DOHH2 (cell line): ENCODE measurements around the gene MPPE1.
"Not testable (repeated sequence)": the region's sequence is repeated elsewhere in the genome, so short reads cannot be mapped to it uniquely, and the experiment has no call there.

Source experiments
- H3F3A ChIP-seq: fragments of 200-600 bp; sonication (generic), shearing (Covaris generic); 2 replicates; pipeline ENCODE4 v1.6.0; 2016; ENCODE audit warnings: antibody characterized with exemption, mild to moderate bottlenecking; ENCODE audit not compliant: control insufficient read depth, insufficient read depth
- H3K27ac ChIP-seq: fragments of 200-600 bp; sonication (generic); 2 replicates; pipeline ENCODE4 v1.5.1; 2014; ENCODE audit warnings: low read depth, mild to moderate bottlenecking, low read length, moderate library complexity
- H3K27me3 ChIP-seq: fragments of 200-600 bp; sonication (generic); 2 replicates; pipeline ENCODE4 v1.6.1; 2014; ENCODE audit warnings: mild to moderate bottlenecking, low read length, mixed read lengths; ENCODE audit not compliant: control insufficient read depth
- H3K36me3 ChIP-seq: fragments of 200-600 bp; sonication (generic); 2 replicates; pipeline ENCODE4 v1.6.1; 2014; ENCODE audit warnings: mild to moderate bottlenecking, low read length, moderate library complexity, mixed read lengths; ENCODE audit not compliant: control insufficient read depth
- H3K4me1 ChIP-seq: fragments of 200-600 bp; sonication (generic); 2 replicates; pipeline ENCODE4 v1.6.1; 2014; ENCODE audit warnings: mild to moderate bottlenecking, low read length, mixed read lengths; ENCODE audit not compliant: control insufficient read depth
- H3K4me2 ChIP-seq: fragments of 200-600 bp; sonication (generic); 2 replicates; pipeline ENCODE4 v1.6.0; 2014; ENCODE audit warnings: mild to moderate bottlenecking, low read length, moderate library complexity
- H3K4me3 ChIP-seq: fragments of 200-600 bp; sonication (generic); 2 replicates; pipeline ENCODE4 v1.5.1; 2014; ENCODE audit warnings: mild to moderate bottlenecking, low read length, mixed read lengths
- H3K79me2 ChIP-seq: fragments of 200-600 bp; sonication (generic); 2 replicates; pipeline ENCODE4 v1.6.1; 2014; ENCODE audit warnings: mild to moderate bottlenecking, low read length, mixed read lengths; ENCODE audit not compliant: control insufficient read depth
- H3K9me2 ChIP-seq: fragments of 200-600 bp; sonication (generic); replicated peaks from 2 replicates; pipeline ENCODE4 v1.6.1; 2014; ENCODE audit warnings: mild to moderate bottlenecking, low read length, mixed read lengths; ENCODE audit not compliant: control insufficient read depth
- H3K9me3 ChIP-seq: fragments of 200-600 bp; sonication (generic); 2 replicates; pipeline ENCODE4 v1.6.1; 2014; ENCODE audit warnings: antibody characterized with exemption, low read length, mixed read lengths; ENCODE audit not compliant: control insufficient read depth, insufficient read depth
- H4K20me1 ChIP-seq: fragments of 200-600 bp; sonication (generic); 2 replicates; pipeline ENCODE4 v1.6.0; 2014; ENCODE audit warnings: low read depth, mild to moderate bottlenecking, antibody characterized with exemption, low read length, moderate library complexity; ENCODE audit not compliant: control insufficient read depth, insufficient read depth
- CTCF ChIP-seq: fragments of 200-600 bp; sonication (generic); IDR thresholded peaks from one replicate; pipeline ENCODE4 v1.5.1; 2014; ENCODE audit warnings: antibody characterized with exemption, mild to moderate bottlenecking, low read depth, low read length; ENCODE audit not compliant: poor library complexity, severe bottlenecking
- EZH2phosphoT487 ChIP-seq: fragments of 200-600 bp; sonication (generic); IDR thresholded peaks from 2 replicates; pipeline ENCODE4 v1.6.1; 2017; ENCODE audit warnings: borderline replicate concordance, mild to moderate bottlenecking, antibody characterized with exemption, low read length, moderate library complexity, mixed read lengths

MPPE1 gene

DNA sequence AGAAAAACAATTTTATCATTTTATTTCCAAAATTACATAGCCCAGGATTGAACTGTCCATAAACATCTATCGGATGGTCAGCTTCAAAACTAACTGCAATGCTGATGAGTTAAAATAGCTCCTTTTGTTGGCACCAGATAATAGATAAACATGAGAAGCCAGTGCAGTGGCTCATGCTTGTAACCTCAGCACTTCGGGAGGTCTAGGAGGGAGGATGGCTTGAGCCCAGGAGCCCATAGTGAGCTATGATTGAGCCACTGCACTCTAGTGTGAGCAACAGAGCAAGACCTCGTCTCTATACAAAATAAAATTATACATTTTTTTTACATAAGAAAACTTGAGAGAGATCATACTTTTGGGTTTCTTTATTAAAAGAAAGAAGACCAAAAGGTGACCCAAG lies 38.6 kb upstream of the MPPE1 start:
- TF ChIP-seq EZH2phosphoT487: no peak
- TF ChIP-seq CTCF: no peak
- Histone ChIP-seq H3K9me3 (no peaks in the 10 kb centered on the region), H4K20me1 (no peaks in the 10 kb centered on the region), H3K36me3 (no peaks in the 10 kb centered on the region), H3K27me3 (0 out of 2 replicates have a peak, but pooled peaks cover 2% of the 10 kb centered on the region), H3K4me3 (no peak overlapping the region), H3K27ac (no peak overlapping the region), H3K79me2 (no peaks in the 10 kb centered on the region), H3F3A (no peaks in the 10 kb centered on the region), H3K4me1 (peaks cover 5% of the 10 kb centered on the region), H3K4me2 (peak overlapping the region; percentile 56; the same call in 1 of the 2 replicates), H3K9me2 (no peaks in the 10 kb centered on the region)

GRCh38 chr18:11945834-11946659 lies 37.9 kb upstream of the MPPE1 start:
- H3K4me3 ChIP-seq, H3K27ac ChIP-seq, H3K4me2 ChIP-seq, H3K9me3 ChIP-seq, H4K20me1 ChIP-seq, H3K4me1 ChIP-seq, H3F3A ChIP-seq, H3K9me2 ChIP-seq, H3K27me3 ChIP-seq, H3K79me2 ChIP-seq, H3K36me3 ChIP-seq: not testable (repeated sequence)

GRCh38 chr18:11944786-11945185 lies 36.7 kb upstream of the MPPE1 start:
- Histone ChIP-seq H3K9me3 (no peaks in the 10 kb centered on the region), H3K27ac (no peak overlapping the region), H3F3A (no peaks in the 10 kb centered on the region), H4K20me1 (no peaks in the 10 kb centered on the region), H3K4me2 (no peak overlapping the region), H3K79me2 (no peaks in the 10 kb centered on the region), H3K4me1 (peaks cover 5% of the 10 kb centered on the region), H3K36me3 (no peaks in the 10 kb centered on the region), H3K4me3 (no peak overlapping the region), H3K27me3 (0 out of 2 replicates have a peak, but pooled peaks cover 2% of the 10 kb centered on the region), H3K9me2 (no peaks in the 10 kb centered on the region)
- TF ChIP-seq CTCF: no peak
- TF ChIP-seq EZH2phosphoT487: no peak

DNA sequence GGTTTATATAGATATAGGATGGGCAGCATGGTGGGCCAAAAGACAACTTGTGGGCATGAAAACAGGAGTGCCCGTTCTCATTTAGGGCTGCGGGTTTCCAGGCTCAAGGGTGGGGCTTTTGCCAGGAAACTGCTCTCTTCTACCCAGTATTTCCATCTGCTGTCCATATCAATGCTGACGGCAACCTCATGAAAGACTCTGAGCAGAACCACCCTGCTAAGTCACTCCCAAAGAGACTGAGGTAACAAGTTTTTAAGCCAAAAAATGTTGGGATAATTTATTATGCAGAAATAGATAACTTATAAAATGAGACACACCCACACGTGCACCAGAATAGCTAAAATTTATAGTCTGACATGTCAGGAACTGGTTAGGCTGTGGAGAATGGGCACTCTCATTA lies 36.1 kb upstream of the MPPE1 start:
- Histone ChIP-seq H3K9me2 (no peaks in the 10 kb centered on the region), H3K4me2 (no peak overlapping the region), H3K9me3 (no peaks in the 10 kb centered on the region), H3K36me3 (no peaks in the 10 kb centered on the region), H3K27me3 (0 out of 2 replicates have a peak, but pooled peaks cover 2% of the 10 kb centered on the region), H4K20me1 (no peaks in the 10 kb centered on the region), H3K27ac (no peak overlapping the region), H3K4me1 (peaks cover 5% of the 10 kb centered on the region), H3K79me2 (no peaks in the 10 kb centered on the region), H3K4me3 (no peak overlapping the region), H3F3A (no peaks in the 10 kb centered on the region)
- TF ChIP-seq CTCF (no peak), EZH2phosphoT487 (no peak)
